BLaER1 (cell line): ENCODE measurements around the gene RAX.

Experiments
- H3K27ac ChIP-seq: shearing (Covaris generic); formaldehyde crosslinking; 2 replicates; pipeline ENCODE4 v1.8.1; 2022
- H3K27me3 ChIP-seq: shearing (Covaris generic); formaldehyde crosslinking; 2 replicates; pipeline ENCODE4 v1.8.1; 2022
- H3K36me3 ChIP-seq: shearing (Covaris generic); formaldehyde crosslinking; 2 replicates; pipeline ENCODE4 v1.8.1; 2022
- H3K4me1 ChIP-seq: shearing (Covaris generic); formaldehyde crosslinking; 2 replicates; pipeline ENCODE4 v1.8.1; 2022
- H3K4me2 ChIP-seq: shearing (Covaris generic); formaldehyde crosslinking; 2 replicates; pipeline ENCODE4 v1.8.1; 2022
- H3K4me3 ChIP-seq: shearing (Covaris generic); formaldehyde crosslinking; 2 replicates; pipeline ENCODE4 v1.8.1; 2022
- H3K9ac ChIP-seq: shearing (Covaris generic); formaldehyde crosslinking; 2 replicates; pipeline ENCODE4 v1.8.1; 2022
- H3K9me3 ChIP-seq: shearing (Covaris generic); formaldehyde crosslinking; 2 replicates; pipeline ENCODE4 v1.8.1; 2022
- H4K20me1 ChIP-seq: shearing (Covaris generic); formaldehyde crosslinking; 2 replicates; pipeline ENCODE4 v1.8.1; 2022
- Cebpa-rat ChIP-seq: shearing (Covaris generic); IDR thresholded peaks from 2 replicates; pipeline ENCODE4 v1.8.1; 2022

Gene RAX

GRCh38 chr18:59229191-59229590, 44.1 kb downstream of the RAX start:
- Histone ChIP-seq H3K27ac (no peak overlapping the region), H3K9me3 (no peaks in the 10 kb centered on the region), H3K4me3 (no peak overlapping the region), H3K9ac (no peak overlapping the region), H3K27me3 (no peaks in the 10 kb centered on the region), H4K20me1 (no peaks in the 10 kb centered on the region), H3K36me3 (no peaks in the 10 kb centered on the region), H3K4me2 (peak overlapping the region; percentile 33; the same call in 1 of the 2 replicates), H3K4me1 (peaks cover 14% of the 10 kb centered on the region)
- TF ChIP-seq Cebpa-rat: no peak

DNA sequence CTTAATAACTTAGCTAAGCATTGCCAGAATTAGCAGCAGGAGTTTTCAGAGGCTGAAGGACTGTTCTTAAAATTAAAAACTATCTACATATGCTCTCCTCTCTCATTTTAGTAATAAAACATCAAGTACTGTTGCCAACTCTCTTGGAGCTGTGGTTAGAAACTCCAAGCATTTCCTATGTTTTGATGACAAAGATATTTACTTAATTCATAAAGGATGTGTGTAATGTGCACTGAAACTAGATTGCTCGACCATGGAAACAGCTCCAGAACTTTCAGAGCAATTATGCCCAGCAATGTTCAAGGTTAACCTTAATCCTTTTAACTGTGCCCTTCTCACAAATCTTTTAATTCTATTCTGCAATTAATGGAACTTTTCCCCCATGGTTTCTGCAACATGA, 44.9 kb downstream of the RAX start:
- TF ChIP-seq Cebpa-rat: no peak
- Histone ChIP-seq H3K27ac (no peak overlapping the region), H3K4me3 (no peak overlapping the region), H3K4me2 (no peak overlapping the region), H3K27me3 (no peaks in the 10 kb centered on the region), H3K9ac (no peak overlapping the region), H4K20me1 (no peaks in the 10 kb centered on the region), H3K9me3 (no peaks in the 10 kb centered on the region), H3K4me1 (peaks cover 14% of the 10 kb centered on the region), H3K36me3 (no peaks in the 10 kb centered on the region)

DNA sequence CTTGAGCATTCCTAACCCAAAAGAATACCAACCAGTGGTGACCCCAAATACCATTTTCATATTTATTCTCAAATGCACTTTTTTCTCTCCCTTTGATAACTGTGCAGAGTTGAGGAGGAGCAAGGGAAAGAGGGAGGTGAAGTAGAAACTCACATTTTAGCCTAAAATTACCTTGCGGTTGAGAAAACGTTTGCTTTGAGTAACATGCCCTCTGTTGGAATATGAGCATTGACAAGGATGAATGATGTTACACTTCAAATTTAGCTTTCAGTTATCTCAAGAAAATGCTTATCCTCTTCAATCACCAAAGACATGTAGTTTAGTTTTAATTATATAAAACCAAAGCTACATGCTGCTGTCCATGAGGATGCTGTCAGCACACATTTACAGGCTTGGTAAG, 50.9 kb downstream of the RAX start:
- H3K27me3 ChIP-seq: no peaks in the 10 kb centered on the region
- no peak for TF ChIP-seq Cebpa-rat
- H3K4me1 ChIP-seq: no peaks in the 10 kb centered on the region
- no peaks in the 10 kb centered on the region for H3K36me3 ChIP-seq
- H3K27ac ChIP-seq: no peak overlapping the region
- H3K9ac ChIP-seq: no peak overlapping the region
- H3K4me3 ChIP-seq: no peak overlapping the region
- H3K9me3 ChIP-seq: peaks cover 22% of the 10 kb centered on the region
- H3K4me2 ChIP-seq: no peak overlapping the region
- no peaks in the 10 kb centered on the region for H4K20me1 ChIP-seq

GRCh38 chr18:59220784-59221765, 52.2 kb downstream of the RAX start:
- H3K4me2 ChIP-seq: no peak overlapping the region
- H3K4me3 ChIP-seq: no peak overlapping the region
- peaks cover 22% of the 10 kb centered on the region for H3K9me3 ChIP-seq
- TF ChIP-seq Cebpa-rat: no peak
- H3K4me1 ChIP-seq: peaks cover 5% of the 10 kb centered on the region
- H4K20me1 ChIP-seq: no peaks in the 10 kb centered on the region
- no peak overlapping the region for H3K9ac ChIP-seq
- no peaks in the 10 kb centered on the region for H3K36me3 ChIP-seq
- H3K27me3 ChIP-seq: no peaks in the 10 kb centered on the region
- no peak overlapping the region for H3K27ac ChIP-seq

DNA sequence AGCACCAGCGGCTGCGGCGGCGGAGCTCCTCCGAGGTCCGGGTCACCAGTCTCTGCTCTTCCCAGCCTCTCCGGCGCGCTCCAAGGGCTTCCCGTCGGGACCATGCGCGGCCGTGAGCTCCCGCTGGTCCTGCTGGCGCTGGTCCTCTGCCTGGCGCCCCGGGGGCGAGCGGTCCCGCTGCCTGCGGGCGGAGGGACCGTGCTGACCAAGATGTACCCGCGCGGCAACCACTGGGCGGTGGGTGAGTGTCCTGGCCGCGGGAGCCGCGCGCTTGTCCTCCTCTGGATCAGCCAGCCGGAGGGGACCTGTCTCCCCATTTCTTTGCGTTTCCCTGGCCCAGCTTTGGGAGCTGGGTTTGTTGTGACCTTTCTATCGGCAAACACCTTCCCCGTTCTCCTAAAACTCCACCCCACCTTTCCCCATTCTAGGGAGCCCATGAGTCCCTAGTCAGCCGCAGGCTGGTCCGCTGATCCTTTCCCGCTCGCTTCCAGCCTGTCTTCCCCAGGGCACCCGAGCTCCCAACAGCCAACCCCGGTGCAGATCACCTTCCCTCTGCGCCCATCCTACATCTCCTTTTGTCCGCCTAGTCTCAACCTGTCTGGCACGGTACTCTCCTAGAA, 53.0 kb downstream of the RAX start:
- Histone ChIP-seq H3K4me2 (no peak overlapping the region), H3K4me1 (peaks cover 11% of the 10 kb centered on the region), H3K36me3 (no peaks in the 10 kb centered on the region), H3K27me3 (no peaks in the 10 kb centered on the region), H3K9ac (no peak overlapping the region), H4K20me1 (no peaks in the 10 kb centered on the region), H3K27ac (no peak overlapping the region), H3K9me3 (peaks cover 22% of the 10 kb centered on the region), H3K4me3 (no peak overlapping the region)
- TF ChIP-seq Cebpa-rat: no peak

DNA sequence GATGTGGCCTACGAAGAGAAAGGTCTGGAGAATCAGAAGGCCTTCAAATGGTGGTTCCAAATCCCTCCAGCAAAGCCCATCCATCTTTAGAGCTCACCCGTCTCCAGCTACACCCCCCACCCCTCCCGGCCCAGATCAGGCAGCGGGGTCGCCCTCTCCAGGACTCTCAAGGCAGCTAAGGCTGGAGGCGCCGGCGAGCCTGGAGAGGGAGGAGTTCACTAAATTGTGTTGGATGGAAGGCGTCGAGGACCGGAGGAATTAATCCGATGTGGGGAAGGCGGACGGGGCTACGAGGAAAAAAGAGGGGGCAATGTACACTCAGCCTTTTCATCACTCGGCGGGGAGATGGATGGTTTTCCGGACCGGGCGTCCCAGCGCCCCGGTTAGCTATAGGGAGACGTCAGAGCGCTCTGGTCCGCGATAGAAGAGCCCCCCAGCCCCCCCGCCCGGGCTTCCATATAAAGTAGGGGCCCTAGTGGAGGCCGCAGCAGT, 53.5 kb downstream of the RAX start, which contains the start of gene GRP:
TSS of gene GRP (plus strand) at position 487 of the 492 bp plus-strand sequence. CDS start 108 bp downstream, outside the sequence.
- H3K27ac ChIP-seq: no peak within 1 kb of the TSS
- no peaks in the 10 kb centered on the region for H4K20me1 ChIP-seq

GRCh38 chr18:59218018-59218417, 55.2 kb downstream of the RAX start:
- H3K27me3 ChIP-seq: no peaks in the 10 kb centered on the region
- H3K4me2 ChIP-seq: no peak overlapping the region
- no peaks in the 10 kb centered on the region for H3K36me3 ChIP-seq
- no peak overlapping the region for H3K4me3 ChIP-seq
- TF ChIP-seq Cebpa-rat: no peak
- no peak overlapping the region for H3K9ac ChIP-seq
- H3K27ac ChIP-seq: no peak overlapping the region
- H3K4me1 ChIP-seq: peaks cover 11% of the 10 kb centered on the region
- H4K20me1 ChIP-seq: no peaks in the 10 kb centered on the region
- H3K9me3 ChIP-seq: peaks cover 22% of the 10 kb centered on the region

More for the DNA sequence above, 53.5 kb downstream of the RAX start, which contains the start of gene GRP:
- Histone ChIP-seq H3K4me1 (peaks cover 11% of the 10 kb centered on the region), H3K27me3 (no peaks in the 10 kb centered on the region), H3K4me2 (no peak within 1 kb of the TSS), H3K9me3 (peaks cover 22% of the 10 kb centered on the region), H3K4me3 (no peak within 1 kb of the TSS), H3K36me3 (no peaks in the 10 kb centered on the region), H3K9ac (no peak within 1 kb of the TSS)
- no peak for TF ChIP-seq Cebpa-rat
